ENCODE results near the gene ZNF329.

The ZNF329 gene

DNA sequence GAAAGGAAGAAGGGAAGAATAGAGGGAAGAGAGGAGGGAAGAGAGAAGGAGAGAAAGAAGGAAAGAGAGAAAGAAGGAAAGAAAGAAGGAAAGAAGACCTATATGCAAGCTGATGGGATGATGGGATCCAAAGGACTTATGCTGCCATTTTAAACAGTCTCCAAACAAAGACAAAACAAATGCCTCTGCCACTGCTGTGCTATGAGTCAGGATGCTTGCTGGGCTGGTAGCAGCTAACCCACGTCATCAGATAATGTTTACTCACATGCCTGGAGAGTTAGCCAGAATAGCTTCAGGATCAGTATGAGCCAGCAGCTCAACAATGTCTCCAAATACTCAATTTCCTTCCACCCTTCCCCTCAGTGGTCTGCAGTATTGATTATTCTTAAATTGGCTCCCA lies 20.3 kb upstream of the ZNF329 start:
- H3K9ac ChIP-seq (ENCODE audit: low read depth, low read length, poor library complexity, severe bottlenecking), result no peak overlapping the region
- H3K79me2 ChIP-seq (ENCODE audit: insufficient read depth, low read length), result no peaks in the 10 kb centered on the region
- TF ChIP-seq EZH2phosphoT487 (IDR thresholded peaks at IDR 0.05; ENCODE audit: borderline replicate concordance), result no peak
- TF ChIP-seq, protein P1, sequence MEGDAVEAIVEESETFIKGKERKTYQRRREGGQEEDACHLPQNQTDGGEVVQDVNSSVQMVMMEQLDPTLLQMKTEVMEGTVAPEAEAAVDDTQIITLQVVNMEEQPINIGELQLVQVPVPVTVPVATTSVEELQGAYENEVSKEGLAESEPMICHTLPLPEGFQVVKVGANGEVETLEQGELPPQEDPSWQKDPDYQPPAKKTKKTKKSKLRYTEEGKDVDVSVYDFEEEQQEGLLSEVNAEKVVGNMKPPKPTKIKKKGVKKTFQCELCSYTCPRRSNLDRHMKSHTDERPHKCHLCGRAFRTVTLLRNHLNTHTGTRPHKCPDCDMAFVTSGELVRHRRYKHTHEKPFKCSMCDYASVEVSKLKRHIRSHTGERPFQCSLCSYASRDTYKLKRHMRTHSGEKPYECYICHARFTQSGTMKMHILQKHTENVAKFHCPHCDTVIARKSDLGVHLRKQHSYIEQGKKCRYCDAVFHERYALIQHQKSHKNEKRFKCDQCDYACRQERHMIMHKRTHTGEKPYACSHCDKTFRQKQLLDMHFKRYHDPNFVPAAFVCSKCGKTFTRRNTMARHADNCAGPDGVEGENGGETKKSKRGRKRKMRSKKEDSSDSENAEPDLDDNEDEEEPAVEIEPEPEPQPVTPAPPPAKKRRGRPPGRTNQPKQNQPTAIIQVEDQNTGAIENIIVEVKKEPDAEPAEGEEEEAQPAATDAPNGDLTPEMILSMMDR (conservative IDR thresholded peaks at IDR 0.05; ENCODE audit: low read length), result no peak
- no peak overlapping the region for H3K4me2 ChIP-seq (ENCODE audit: low read depth, low read length, poor library complexity, severe bottlenecking)
- H3K4me1 ChIP-seq (ENCODE audit: insufficient read depth, low read length, poor library complexity, severe bottlenecking), result no peaks in the 10 kb centered on the region
- H2AFZ ChIP-seq (ENCODE audit: low read length), result no peak overlapping the region
- peaks cover 24% of the 10 kb centered on the region for H3K9me3 ChIP-seq (ENCODE audit: insufficient read depth, low read depth, low read length)
- no peak overlapping the region for H3K4me3 ChIP-seq (ENCODE audit: low read length, poor library complexity, severe bottlenecking)
- no peaks in the 10 kb centered on the region for H3K27me3 ChIP-seq (ENCODE audit: insufficient read depth, low read length, poor library complexity, severe bottlenecking)
- H3F3A ChIP-seq (ENCODE audit: low read depth), result no peaks in the 10 kb centered on the region
- H4K20me1 ChIP-seq (ENCODE audit: insufficient read depth, low read length, poor library complexity, severe bottlenecking), result no peaks in the 10 kb centered on the region
- no peaks in the 10 kb centered on the region for H3K9me2 ChIP-seq (replicated peaks; ENCODE audit: low read depth, low read length)
- no peaks in the 10 kb centered on the region for H3K36me3 ChIP-seq (ENCODE audit: insufficient read depth, low read length)

- no peaks in the 10 kb centered on the region for H3K9me2 ChIP-seq (replicated peaks; ENCODE audit: low read depth, low read length)
- H3K36me3 ChIP-seq (ENCODE audit: insufficient read depth, low read length), result no peaks in the 10 kb centered on the region
- no peak overlapping the region for H3K9ac ChIP-seq (ENCODE audit: low read depth, low read length, poor library complexity, severe bottlenecking)
- no peak overlapping the region for H3K4me2 ChIP-seq (ENCODE audit: low read depth, low read length, poor library complexity, severe bottlenecking)
- no peaks in the 10 kb centered on the region for H3K79me2 ChIP-seq (ENCODE audit: insufficient read depth, low read length)
- H3F3A ChIP-seq (ENCODE audit: low read depth), result no peaks in the 10 kb centered on the region
- TF ChIP-seq EZH2phosphoT487 (IDR thresholded peaks at IDR 0.05; ENCODE audit: borderline replicate concordance), result no peak
- TF ChIP-seq, protein P1 (conservative IDR thresholded peaks at IDR 0.05; ENCODE audit: low read length), result no peak
- H4K20me1 ChIP-seq (ENCODE audit: insufficient read depth, low read length, poor library complexity, severe bottlenecking), result no peaks in the 10 kb centered on the region
- no peaks in the 10 kb centered on the region for H3K4me1 ChIP-seq (ENCODE audit: insufficient read depth, low read length, poor library complexity, severe bottlenecking)
- H3K4me3 ChIP-seq (ENCODE audit: low read length, poor library complexity, severe bottlenecking), result no peak overlapping the region
- H3K9me3 ChIP-seq (ENCODE audit: insufficient read depth, low read depth, low read length), result peaks cover 35% of the 10 kb centered on the region
- H3K27me3 ChIP-seq (ENCODE audit: insufficient read depth, low read length, poor library complexity, severe bottlenecking), result no peaks in the 10 kb centered on the region
- H2AFZ ChIP-seq (ENCODE audit: low read length), result no peak overlapping the region
Observed at GRCh38 chr19:58166708-58167280, 16.2 kb upstream of the ZNF329 start.

- H3K27me3 ChIP-seq (ENCODE audit: insufficient read depth, low read length, poor library complexity, severe bottlenecking), result no peaks in the 10 kb centered on the region
- H2AFZ ChIP-seq (ENCODE audit: low read length), result no peak overlapping the region
- H3F3A ChIP-seq (ENCODE audit: low read depth), result no peaks in the 10 kb centered on the region
- no peaks in the 10 kb centered on the region for H3K4me1 ChIP-seq (ENCODE audit: insufficient read depth, low read length, poor library complexity, severe bottlenecking)
- no peaks in the 10 kb centered on the region for H3K9me2 ChIP-seq (replicated peaks; ENCODE audit: low read depth, low read length)
- no peak overlapping the region for H3K9ac ChIP-seq (ENCODE audit: low read depth, low read length, poor library complexity, severe bottlenecking)
- H3K4me2 ChIP-seq (ENCODE audit: low read depth, low read length, poor library complexity, severe bottlenecking), result no peak overlapping the region
- no peak for TF ChIP-seq EZH2phosphoT487 (IDR thresholded peaks at IDR 0.05; ENCODE audit: borderline replicate concordance)
- TF ChIP-seq, protein P1 (conservative IDR thresholded peaks at IDR 0.05; ENCODE audit: low read length), result no peak
- H3K4me3 ChIP-seq (ENCODE audit: low read length, poor library complexity, severe bottlenecking), result no peak overlapping the region
- H3K36me3 ChIP-seq (ENCODE audit: insufficient read depth, low read length), result no peaks in the 10 kb centered on the region
- H3K79me2 ChIP-seq (ENCODE audit: insufficient read depth, low read length), result no peaks in the 10 kb centered on the region
- H3K9me3 ChIP-seq (ENCODE audit: insufficient read depth, low read depth, low read length), result peaks cover 35% of the 10 kb centered on the region
- H4K20me1 ChIP-seq (ENCODE audit: insufficient read depth, low read length, poor library complexity, severe bottlenecking), result no peaks in the 10 kb centered on the region
Observed at GRCh38 chr19:58166268-58166667, 15.7 kb upstream of the ZNF329 start.
